Liver (tissue), 9 donors: ENCODE results near the gene SEC14L6. TPM values are rescaled to one million over a fixed set of nuclear protein-coding genes. Genes with fewer than 3 reads are reported as not detected.

Source experiments
- DNase-seq: peaks from one replicate; pipeline ENCODE4 v3.0.0-alpha.2; 2017; ENCODE audit warnings: low spot score
- H3K27ac ChIP-seq, 2 donors: one replicate each; pipeline ENCODE4 v1.7.0; 2013; ENCODE audit warnings: inconsistent platforms in 2 of 2, low read length in 2 of 2, control low read depth in 1 of 2, low read depth in 1 of 2, mild to moderate bottlenecking in 1 of 2
- H3K27me3 ChIP-seq, 4 donors: one replicate each; pipeline versions ENCODE4 v1.6.1 to v1.7.0; 2013; ENCODE audit warnings: low read length in 3 of 4, inconsistent platforms in 1 of 4, mild to moderate bottlenecking in 1 of 4, moderate library complexity in 1 of 4; ENCODE audit not compliant: control insufficient read depth in 4 of 4, insufficient read depth in 4 of 4
- H3K36me3 ChIP-seq, 4 donors: one replicate each; pipeline versions ENCODE4 v1.6.1 to v1.7.0; 2013; ENCODE audit warnings: low read length in 3 of 4, mild to moderate bottlenecking in 3 of 4, low read depth in 1 of 4, moderate library complexity in 1 of 4; ENCODE audit not compliant: control insufficient read depth in 4 of 4, insufficient read depth in 3 of 4
- H3K4me1 ChIP-seq, 4 donors: one replicate each; pipeline versions ENCODE4 v1.6.1 to v1.7.0; 2013; ENCODE audit warnings: low read length in 3 of 4, mild to moderate bottlenecking in 3 of 4, moderate library complexity in 1 of 4; ENCODE audit not compliant: control insufficient read depth in 4 of 4, insufficient read depth in 4 of 4
- H3K4me3 ChIP-seq, 3 donors: one replicate each; pipeline versions ENCODE4 v1.6.1 to v1.7.0; 2013; ENCODE audit warnings: low read length in 3 of 3, control low read depth in 1 of 3, low read depth in 1 of 3, mild to moderate bottlenecking in 1 of 3
- H3K9ac ChIP-seq, 2 donors: one replicate each; pipeline ENCODE4 v1.7.0; 2013; ENCODE audit warnings: low read length in 2 of 2, mild to moderate bottlenecking in 2 of 2, moderate library complexity in 2 of 2, control low read depth in 1 of 2, low read depth in 1 of 2
- H3K9me3 ChIP-seq, 4 donors: one replicate each; pipeline versions ENCODE4 v1.6.1 to v1.7.0; 2013; ENCODE audit warnings: low read length in 3 of 4; ENCODE audit not compliant: control insufficient read depth in 4 of 4
- EGR1 ChIP-seq, 2 donors: IDR thresholded peaks; 2 replicates each; pipeline ENCODE4 v1.6.1; 2016 to 2018; ENCODE audit warnings: antibody characterized with exemption in 2 of 2, low read depth in 2 of 2
- FOXA1 ChIP-seq: IDR thresholded peaks from 2 replicates; pipeline ENCODE4 v1.6.1; 2016; ENCODE audit warnings: antibody characterized with exemption
- FOXA2 ChIP-seq: IDR thresholded peaks from 2 replicates; pipeline ENCODE4 v1.6.1; 2016; ENCODE audit warnings: antibody characterized with exemption
- GABPA ChIP-seq, 2 donors: IDR thresholded peaks in 1 of 2; conservative IDR thresholded peaks in 1 of 2; 2 replicates each; pipeline ENCODE4 v1.6.1; 2016; ENCODE audit warnings: antibody characterized with exemption in 2 of 2, mild to moderate bottlenecking in 1 of 2, moderate library complexity in 1 of 2
- HNF4A ChIP-seq, 2 donors: conservative IDR thresholded peaks; 2 replicates each; pipeline ENCODE4 v1.6.1; 2016; ENCODE audit warnings: antibody characterized with exemption in 2 of 2, mild to moderate bottlenecking in 2 of 2
- RAD21 ChIP-seq, 2 donors: IDR thresholded peaks; 2 replicates each; pipeline ENCODE4 v1.6.1; 2016; ENCODE audit warnings: antibody characterized with exemption in 2 of 2, mild to moderate bottlenecking in 2 of 2
- TAF1 ChIP-seq: conservative IDR thresholded peaks from 2 replicates; pipeline ENCODE4 v1.6.1; 2016; ENCODE audit warnings: antibody characterized with exemption, mild to moderate bottlenecking
- YY1 ChIP-seq: IDR thresholded peaks from 2 replicates; pipeline ENCODE4 v1.6.1; 2016; ENCODE audit warnings: antibody characterized with exemption, mild to moderate bottlenecking
- WGBS: extraction: QIAGEN DNeasy Blood & Tissue Kit; methylation state at CpG from one replicate; pipeline ENCODE4 v1.1.7; 2013; 5-methylcytosine and 5-hydroxymethylcytosine counted together
- polyA plus RNA-seq, 2 donors: library from polyadenylated mRNA; stranded (reverse) in 1 of 2; unstranded in 1 of 2; fragments of 200-250 nt in 1 of 2; fragments of >200 nt in 1 of 2; fragmentation: Nextera tagmentation in 1 of 2; extraction: Ambion mirVana in 1 of 2; gene quantifications; one replicate each; pipeline versions ENCODE4 v1.2.1 to v1.2.3, GENCODE V29; 2013 to 2015
- total RNA-seq, 2 donors: library from RNA; depleted of rRNA; stranded (reverse); fragments of >200 nt; gene quantifications; one replicate each; pipeline ENCODE4 v1.2.3, GENCODE V29; 2014
- TF ChIP-seq, protein P1 (sequence below): fragments of 150-350 bp; IDR thresholded peaks from 2 replicates; pipeline ENCODE4 v1.5.1; 2017; ENCODE audit warnings: improper control_type of control experiment, low read depth, low read length; ENCODE audit not compliant: missing input control
- TF ChIP-seq, protein P2 (sequence below): IDR thresholded peaks from 2 replicates; pipeline ENCODE4 v1.6.1; 2016; ENCODE audit warnings: antibody characterized with exemption, mild to moderate bottlenecking
- TF ChIP-seq, protein P3 (sequence below): IDR thresholded peaks from 2 replicates; pipeline ENCODE4 v1.6.1; 2016; ENCODE audit warnings: antibody characterized with exemption
- donor health status: healthy.
- donor health status: healthy.
- donor health status: healthy.
- donor health status: healthy.
- donor health status: healthy.

The SEC14L6 gene
- total RNA-seq (under 1 TPM; 0.25 to 0.70 TPM), polyA plus RNA-seq (under 1 TPM; 0.18 to 0.31 TPM)

DNA sequence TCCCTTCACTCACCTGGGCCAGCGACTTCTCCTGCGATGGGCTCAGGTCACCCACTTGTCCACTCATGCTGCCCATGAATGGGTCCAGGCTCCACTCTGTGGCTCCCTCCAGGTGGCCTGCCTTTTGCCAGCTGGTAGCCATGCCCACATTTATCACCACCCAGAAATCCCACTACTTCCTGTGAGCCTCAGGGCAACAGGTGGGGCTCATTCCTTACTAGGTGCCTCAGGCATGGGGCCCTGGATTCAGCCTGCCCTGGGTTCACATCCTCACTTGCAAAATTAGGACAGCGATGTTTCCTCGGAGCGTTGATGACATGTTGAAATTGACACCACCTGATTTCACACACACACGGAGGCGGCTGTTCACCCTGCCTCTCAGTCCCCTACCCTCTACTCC, at the start of gene SEC14L6:
SEC14L6 (minus strand) TSS at position 126 of the 400 bp plus-strand sequence; CDS start at position 67, 59 bp downstream.
- Histone ChIP-seq H3K4me1 (peaks cover 0 to 8% (median 2%) of the 10 kb centered on the region in 4 donors), H3K27me3 (no peaks in the 10 kb centered on the region), H3K36me3 (no peaks in the 10 kb centered on the region), H3K9ac (no peak within 1 kb of the TSS), H3K9me3 (no peaks in the 10 kb centered on the region), H3K27ac (no peak within 1 kb of the TSS), H3K4me3 (no peak within 1 kb of the TSS)
- TF ChIP-seq EGR1 (IDR thresholded peaks at IDR 0.05; ENCODE audit: low read depth in 2 of 2) (no peak), GABPA (IDR thresholded peaks at IDR 0.05 in 1 of 2, conservative IDR thresholded peaks at IDR 0.05 in 1 of 2) (no peak), TAF1 (no peak), RAD21 (IDR thresholded peaks at IDR 0.05) (no peak), FOXA2 (no peak)
- TF ChIP-seq, protein P1, sequence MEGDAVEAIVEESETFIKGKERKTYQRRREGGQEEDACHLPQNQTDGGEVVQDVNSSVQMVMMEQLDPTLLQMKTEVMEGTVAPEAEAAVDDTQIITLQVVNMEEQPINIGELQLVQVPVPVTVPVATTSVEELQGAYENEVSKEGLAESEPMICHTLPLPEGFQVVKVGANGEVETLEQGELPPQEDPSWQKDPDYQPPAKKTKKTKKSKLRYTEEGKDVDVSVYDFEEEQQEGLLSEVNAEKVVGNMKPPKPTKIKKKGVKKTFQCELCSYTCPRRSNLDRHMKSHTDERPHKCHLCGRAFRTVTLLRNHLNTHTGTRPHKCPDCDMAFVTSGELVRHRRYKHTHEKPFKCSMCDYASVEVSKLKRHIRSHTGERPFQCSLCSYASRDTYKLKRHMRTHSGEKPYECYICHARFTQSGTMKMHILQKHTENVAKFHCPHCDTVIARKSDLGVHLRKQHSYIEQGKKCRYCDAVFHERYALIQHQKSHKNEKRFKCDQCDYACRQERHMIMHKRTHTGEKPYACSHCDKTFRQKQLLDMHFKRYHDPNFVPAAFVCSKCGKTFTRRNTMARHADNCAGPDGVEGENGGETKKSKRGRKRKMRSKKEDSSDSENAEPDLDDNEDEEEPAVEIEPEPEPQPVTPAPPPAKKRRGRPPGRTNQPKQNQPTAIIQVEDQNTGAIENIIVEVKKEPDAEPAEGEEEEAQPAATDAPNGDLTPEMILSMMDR, result no peak
- DNase-seq, result no peak
- WGBS, result 98% methylated on average over 7 of the region's 7 CpGs

DNA sequence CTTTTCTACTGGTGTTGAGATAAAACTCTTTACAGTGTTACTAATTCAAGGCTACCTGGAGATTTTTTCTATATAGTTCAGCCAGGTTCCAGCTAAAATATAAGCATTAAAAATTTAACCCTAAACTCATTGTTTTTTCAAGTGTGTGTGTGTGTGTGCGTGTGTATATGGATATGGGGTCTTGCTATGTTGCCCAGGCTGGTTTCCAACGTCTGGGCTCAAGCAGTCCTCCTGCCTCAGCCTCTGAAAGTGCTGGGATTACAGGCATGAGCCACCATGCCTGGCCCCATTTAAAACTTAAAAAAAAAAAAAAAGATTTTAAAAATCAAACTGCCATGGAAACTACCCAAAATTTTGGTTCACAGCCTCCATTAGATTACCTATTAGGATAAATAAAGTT, 49.7 kb upstream of the SEC14L6 start:
- H3K9me3 ChIP-seq, result no peaks in the 10 kb centered on the region
- H3K27me3 ChIP-seq, result no peaks in the 10 kb centered on the region
- TF ChIP-seq, protein P2, sequence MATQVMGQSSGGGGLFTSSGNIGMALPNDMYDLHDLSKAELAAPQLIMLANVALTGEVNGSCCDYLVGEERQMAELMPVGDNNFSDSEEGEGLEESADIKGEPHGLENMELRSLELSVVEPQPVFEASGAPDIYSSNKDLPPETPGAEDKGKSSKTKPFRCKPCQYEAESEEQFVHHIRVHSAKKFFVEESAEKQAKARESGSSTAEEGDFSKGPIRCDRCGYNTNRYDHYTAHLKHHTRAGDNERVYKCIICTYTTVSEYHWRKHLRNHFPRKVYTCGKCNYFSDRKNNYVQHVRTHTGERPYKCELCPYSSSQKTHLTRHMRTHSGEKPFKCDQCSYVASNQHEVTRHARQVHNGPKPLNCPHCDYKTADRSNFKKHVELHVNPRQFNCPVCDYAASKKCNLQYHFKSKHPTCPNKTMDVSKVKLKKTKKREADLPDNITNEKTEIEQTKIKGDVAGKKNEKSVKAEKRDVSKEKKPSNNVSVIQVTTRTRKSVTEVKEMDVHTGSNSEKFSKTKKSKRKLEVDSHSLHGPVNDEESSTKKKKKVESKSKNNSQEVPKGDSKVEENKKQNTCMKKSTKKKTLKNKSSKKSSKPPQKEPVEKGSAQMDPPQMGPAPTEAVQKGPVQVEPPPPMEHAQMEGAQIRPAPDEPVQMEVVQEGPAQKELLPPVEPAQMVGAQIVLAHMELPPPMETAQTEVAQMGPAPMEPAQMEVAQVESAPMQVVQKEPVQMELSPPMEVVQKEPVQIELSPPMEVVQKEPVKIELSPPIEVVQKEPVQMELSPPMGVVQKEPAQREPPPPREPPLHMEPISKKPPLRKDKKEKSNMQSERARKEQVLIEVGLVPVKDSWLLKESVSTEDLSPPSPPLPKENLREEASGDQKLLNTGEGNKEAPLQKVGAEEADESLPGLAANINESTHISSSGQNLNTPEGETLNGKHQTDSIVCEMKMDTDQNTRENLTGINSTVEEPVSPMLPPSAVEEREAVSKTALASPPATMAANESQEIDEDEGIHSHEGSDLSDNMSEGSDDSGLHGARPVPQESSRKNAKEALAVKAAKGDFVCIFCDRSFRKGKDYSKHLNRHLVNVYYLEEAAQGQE, result no peak
- no peak for TF ChIP-seq TAF1
- no peak for TF ChIP-seq FOXA2
- no peak for TF ChIP-seq RAD21 (IDR thresholded peaks at IDR 0.05)
- TF ChIP-seq FOXA1, result no peak
- no peak for TF ChIP-seq HNF4A (conservative IDR thresholded peaks at IDR 0.05)
- TF ChIP-seq, protein P3, sequence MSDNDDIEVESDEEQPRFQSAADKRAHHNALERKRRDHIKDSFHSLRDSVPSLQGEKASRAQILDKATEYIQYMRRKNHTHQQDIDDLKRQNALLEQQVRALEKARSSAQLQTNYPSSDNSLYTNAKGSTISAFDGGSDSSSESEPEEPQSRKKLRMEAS, result no peak
- TF ChIP-seq, protein P1, result no peak
- TF ChIP-seq EGR1 (IDR thresholded peaks at IDR 0.05; ENCODE audit: low read depth in 2 of 2), result no peak
- TF ChIP-seq YY1, result no peak
- peaks cover 0 to 7% (median 3%) of the 10 kb centered on the region in 4 donors for H3K4me1 ChIP-seq
- H3K36me3 ChIP-seq, result no peaks in the 10 kb centered on the region
- H3K27ac ChIP-seq, result no peak overlapping the region
- DNase-seq, result no peak
- H3K4me3 ChIP-seq, result no peak overlapping the region
- 65% methylated on average over 2 of the region's 2 CpGs for WGBS
- H3K9ac ChIP-seq, result no peak overlapping the region
